Pancreas (tissue), 10 donors: ENCODE measurements around the gene PTPRF. TPM values are rescaled to one million over a fixed set of nuclear protein-coding genes. Genes with fewer than 3 reads are reported as not detected.

Experiments used
- ATAC-seq, 4 donors: fragments of 200-7000 bp; cut with Tn5 transposase; one replicate each; pipeline versions ENCODE4 v1.8.0 to v1.9.1; 2020; ENCODE audit warnings: mild to moderate bottlenecking in 4 of 4, moderate library complexity in 4 of 4
- DNase-seq, 6 donors: peaks; one replicate each; pipeline ENCODE4 v3.0.0-alpha.2; 2020
- FAIRE-seq: peaks from 2 replicates; lab custom pipeline; 2012; peaks lifted over from hg19 to GRCh38; lab: Jason Lieb, UNC
- H3K27ac ChIP-seq, 4 donors: fragments of 200-600 bp; sonication (generic); 1 replicate in 3 of 4; 2 replicates in 1 of 4; pipeline versions ENCODE4 v1.5.0 to v1.8.0; 2020
- H3K27me3 ChIP-seq, 4 donors: fragments of 200-600 bp; one replicate each; pipeline ENCODE4 v1.8.0; 2021
- H3K36me3 ChIP-seq, 3 donors: fragments of 200-600 bp; sonication (generic) in 1 of 3; one replicate each; pipeline versions ENCODE4 v1.5.0 to v1.8.0; 2020 to 2021
- H3K4me1 ChIP-seq, 3 donors: fragments of 200-600 bp; one replicate each; pipeline ENCODE4 v1.8.0; 2021
- H3K4me3 ChIP-seq, 4 donors: fragments of 200-600 bp; sonication (generic) in 2 of 4; one replicate each; pipeline versions ENCODE4 v1.5.0 to v1.8.0; 2020 to 2021
- H3K9me3 ChIP-seq, 4 donors: fragments of 200-600 bp; one replicate each; pipeline ENCODE4 v1.8.0; 2021
- CTCF ChIP-seq, 4 donors: fragments of 200-600 bp; sonication (generic) in 3 of 4; IDR thresholded peaks; one replicate each; pipeline versions ENCODE4 v1.5.0 to v1.8.0; 2021; ENCODE audit warnings: antibody characterized with exemption in 4 of 4
- WGBS, 2 donors: extraction: QIAGEN DNeasy Blood & Tissue Kit; methylation state at CpG; one replicate each; pipeline ENCODE4 v1.1.7; 2013; 5-methylcytosine and 5-hydroxymethylcytosine counted together
- intact Hi-C, 3 donors: fragments of 100-400 bp; cut with DNase I; formaldehyde crosslinking; loops; one replicate each; pipeline versions ENCODE4 v1.11.1 to v1.14.2; 2022
- polyA plus RNA-seq, 2 donors: library from polyadenylated mRNA; stranded (reverse); fragments of 200-250 nt; gene quantifications; one replicate each; pipeline ENCODE4 v1.2.3, GENCODE V29; 2013
- total RNA-seq, 6 donors: library from RNA; stranded (reverse); fragmentation: NEBNext Ultra II Directional in 4 of 6; extraction: Animal tissue kit (Norgen Biotek cat#: 25700) in 4 of 6; gene quantifications; one replicate each; pipeline versions ENCODE4 v1.2.1 to v1.2.4, GENCODE V29; 2021 to 2023
- donor health status: healthy with polysubstance abuse.
- donor health status: DM: no; HTN: no; CAD: no; lungs with moderate emphysema.
- donor health status: DM: no; HTN: no; CAD: no.
- donor health status: control.
- donor health status: control.
- donor health status: Bipolar disorder and iron deficiency.
- donor health status: DM: yes; HTN: yes; CAD: no.
- donor health status: DM: no; HTN: no; CAD: no.
- donor health status: DM: no; HTN: no; CAD: no.
- donor health status: DM: yes; HTN: yes; CAD: no.

PTPRF gene
- total and polyA plus RNA-seq, 8 donors: 42.9 to 210 (median 129) TPM

- TF ChIP-seq CTCF (IDR thresholded peaks at IDR 0.05): no peak
- no peaks in the 10 kb centered on the region for H3K27me3 ChIP-seq
- peaks cover 12 to 17% (median 15%) of the 10 kb centered on the region in 3 donors for H3K4me1 ChIP-seq
- H3K36me3 ChIP-seq: peaks cover 4 to 22% (median 8%) of the 10 kb centered on the region in 3 donors
- 12 to 14% methylated on average over 6 of the region's 6 CpGs for WGBS, 2 donors
- H3K27ac ChIP-seq: peak overlapping the region in 2 of 4 donors; percentile 39 to 62
- no peak for ATAC-seq
- no peak for FAIRE-seq
- DNase-seq: no peak
- intact Hi-C loops: no loop called here
- H3K9me3 ChIP-seq: no peaks in the 10 kb centered on the region
- peak overlapping the region; percentile 47 to 78 (median 69) for H3K4me3 ChIP-seq
Measured at GRCh38 chr1:43651188-43651587, 120.5 kb downstream of the PTPRF start.

GRCh38 chr1:43651902-43652301 lies 121.2 kb downstream of the PTPRF start:
- Histone ChIP-seq H3K9me3 (no peaks in the 10 kb centered on the region), H3K4me1 (peaks cover 12 to 17% (median 15%) of the 10 kb centered on the region in 3 donors), H3K27me3 (no peaks in the 10 kb centered on the region), H3K27ac (no peak overlapping the region), H3K4me3 (peak overlapping the region in 1 of 4 donors; percentile 62), H3K36me3 (peaks cover 4 to 28% (median 10%) of the 10 kb centered on the region in 3 donors)
- DNase-seq (no peak), ATAC-seq (no peak), FAIRE-seq (no peak)
- intact Hi-C loops: no loop called here
- no peak for TF ChIP-seq CTCF (IDR thresholded peaks at IDR 0.05)
- WGBS, 2 donors: 41 to 43% methylated on average over 3 of the region's 3 CpGs

- Histone ChIP-seq H3K9me3 (no peaks in the 10 kb centered on the region), H3K27ac (no peak overlapping the region), H3K4me1 (peaks cover 12 to 17% (median 15%) of the 10 kb centered on the region in 3 donors), H3K4me3 (no peak overlapping the region), H3K27me3 (no peaks in the 10 kb centered on the region), H3K36me3 (peaks cover 4 to 42% (median 13%) of the 10 kb centered on the region in 3 donors)
- DNase-seq (no peak), ATAC-seq (no peak), FAIRE-seq (no peak)
- intact Hi-C loops: no loop called here
- no peak for TF ChIP-seq CTCF (IDR thresholded peaks at IDR 0.05)
- WGBS, 2 donors: 68 to 74% methylated on average over 3 of the region's 3 CpGs
Measured at GRCh38 chr1:43653339-43653738, 122.7 kb downstream of the PTPRF start.

- intact Hi-C loops: no loop called here
- Histone ChIP-seq H3K27me3 (no peaks in the 10 kb centered on the region), H3K4me1 (peaks cover 12 to 17% (median 15%) of the 10 kb centered on the region in 3 donors), H3K36me3 (peaks cover 4 to 48% (median 13%) of the 10 kb centered on the region in 3 donors), H3K9me3 (no peaks in the 10 kb centered on the region), H3K4me3 (no peak overlapping the region), H3K27ac (no peak overlapping the region)
- no peak for TF ChIP-seq CTCF (IDR thresholded peaks at IDR 0.05)
- FAIRE-seq: no peak
- ATAC-seq: no peak
- no peak for DNase-seq
- 72 to 77% methylated on average over 5 of the region's 5 CpGs for WGBS, 2 donors
Measured at GRCh38 chr1:43653893-43654292, 123.2 kb downstream of the PTPRF start.

GRCh38 chr1:43655953-43656352 lies 125.3 kb downstream of the PTPRF start:
- Histone ChIP-seq H3K36me3 (peaks cover 4 to 63% (median 23%) of the 10 kb centered on the region in 3 donors), H3K27ac (no peak overlapping the region), H3K4me3 (no peak overlapping the region), H3K4me1 (peaks cover 11 to 14% (median 13%) of the 10 kb centered on the region in 3 donors), H3K9me3 (no peaks in the 10 kb centered on the region), H3K27me3 (no peaks in the 10 kb centered on the region)
- TF ChIP-seq CTCF (IDR thresholded peaks at IDR 0.05): no peak
- ATAC-seq: no peak
- no peak for DNase-seq
- WGBS, 2 donors: 84 to 94% methylated on average over 1 of the region's 1 CpG
- intact Hi-C loops: no loop called here
- FAIRE-seq: no peak
